ENCODE data around the gene GLIPR1L2.

DNA sequence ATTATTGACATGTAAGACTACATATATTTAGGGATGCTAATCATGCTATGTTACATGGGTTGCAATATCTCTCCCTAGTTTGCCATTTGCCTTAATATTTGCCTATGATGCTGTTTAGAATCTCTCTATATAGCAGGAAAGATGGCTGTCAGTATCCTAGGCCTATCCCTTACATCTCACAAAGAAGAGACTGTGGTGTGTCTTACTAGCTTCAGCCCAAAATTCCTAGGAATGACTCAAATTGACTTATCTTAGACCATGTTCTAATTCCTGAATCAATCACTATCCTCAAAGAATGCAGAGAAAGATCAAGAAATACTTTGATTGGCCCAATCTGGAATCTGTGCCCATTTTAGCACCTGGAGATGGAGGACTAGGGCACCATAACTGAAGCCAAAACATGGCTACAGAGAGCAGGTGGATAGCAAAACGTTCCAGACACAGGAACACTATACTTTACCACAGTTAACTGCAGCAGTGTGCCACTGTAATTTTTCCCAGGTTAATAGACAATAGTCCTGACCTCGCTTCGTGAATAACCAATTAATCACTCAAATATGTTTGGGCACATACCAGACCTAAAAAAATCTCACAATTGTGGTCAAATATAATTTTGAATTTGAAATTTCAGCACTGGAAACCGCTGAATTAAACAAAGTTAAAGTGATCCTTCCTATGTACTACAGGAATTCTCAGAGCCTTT lies 57.0 kb downstream of the GLIPR1L2 start:
- TF ChIP-seq, protein P1, sequence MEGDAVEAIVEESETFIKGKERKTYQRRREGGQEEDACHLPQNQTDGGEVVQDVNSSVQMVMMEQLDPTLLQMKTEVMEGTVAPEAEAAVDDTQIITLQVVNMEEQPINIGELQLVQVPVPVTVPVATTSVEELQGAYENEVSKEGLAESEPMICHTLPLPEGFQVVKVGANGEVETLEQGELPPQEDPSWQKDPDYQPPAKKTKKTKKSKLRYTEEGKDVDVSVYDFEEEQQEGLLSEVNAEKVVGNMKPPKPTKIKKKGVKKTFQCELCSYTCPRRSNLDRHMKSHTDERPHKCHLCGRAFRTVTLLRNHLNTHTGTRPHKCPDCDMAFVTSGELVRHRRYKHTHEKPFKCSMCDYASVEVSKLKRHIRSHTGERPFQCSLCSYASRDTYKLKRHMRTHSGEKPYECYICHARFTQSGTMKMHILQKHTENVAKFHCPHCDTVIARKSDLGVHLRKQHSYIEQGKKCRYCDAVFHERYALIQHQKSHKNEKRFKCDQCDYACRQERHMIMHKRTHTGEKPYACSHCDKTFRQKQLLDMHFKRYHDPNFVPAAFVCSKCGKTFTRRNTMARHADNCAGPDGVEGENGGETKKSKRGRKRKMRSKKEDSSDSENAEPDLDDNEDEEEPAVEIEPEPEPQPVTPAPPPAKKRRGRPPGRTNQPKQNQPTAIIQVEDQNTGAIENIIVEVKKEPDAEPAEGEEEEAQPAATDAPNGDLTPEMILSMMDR (conservative IDR thresholded peaks at IDR 0.05; ENCODE audit: low read depth, low read length), result no peak
- no peak for TF ChIP-seq EZH2 (IDR thresholded peaks at IDR 0.05; ENCODE audit: borderline replicate concordance, low read depth, low read length, poor library complexity, severe bottlenecking)

Measured in A673 (cell line).